Transverse colon (tissue), 4 donors: Measurements from ENCODE around the gene IMMP1L. TPM values are rescaled to one million over a fixed set of nuclear protein-coding genes. Genes with fewer than 3 reads are reported as not detected.

Source experiments
- DNase-seq: peaks from one replicate; pipeline ENCODE4 v3.0.0-alpha.2; 2019
- H3K27ac ChIP-seq, 4 donors: fragments of 200-600 bp; sonication (generic); 2 replicates each; pipeline ENCODE4 v1.5.1; 2016 to 2018; ENCODE audit warnings: inconsistent platforms in 4 of 4
- H3K27me3 ChIP-seq: fragments of 200-600 bp; sonication (generic); 2 replicates; pipeline ENCODE4 v1.5.1; 2017; ENCODE audit warnings: inconsistent platforms
- H3K36me3 ChIP-seq, 4 donors: fragments of 200-600 bp; sonication (generic); 2 replicates each; pipeline ENCODE4 v1.5.1; 2017 to 2019; ENCODE audit warnings: inconsistent platforms in 4 of 4
- H3K4me1 ChIP-seq, 4 donors: fragments of 200-600 bp; sonication (generic); 2 replicates each; pipeline ENCODE4 v1.5.1; 2017 to 2020; ENCODE audit warnings: inconsistent platforms in 4 of 4
- H3K4me3 ChIP-seq, 4 donors: fragments of 200-600 bp; sonication (generic); 1 replicate in 1 of 4; 2 replicates in 3 of 4; pipeline versions ENCODE4 v1.5.1 to v1.6.1; 2017 to 2019; ENCODE audit warnings: inconsistent platforms in 4 of 4
- H3K9me3 ChIP-seq, 2 donors: fragments of 200-600 bp; sonication (generic); 2 replicates each; pipeline ENCODE4 v1.5.1; 2017 to 2019; ENCODE audit warnings: inconsistent platforms in 2 of 2
- EP300 ChIP-seq: sonication (generic); formaldehyde crosslinking; IDR thresholded peaks from one replicate; pipeline ENCODE4 v1.6.1; 2017; ENCODE audit warnings: antibody characterized with exemption, low read depth
- POLR2A ChIP-seq: fragments of 450-650 bp; IDR thresholded peaks from one replicate; pipeline ENCODE4 v1.6.1; 2016; ENCODE audit warnings: antibody characterized with exemption, mild to moderate bottlenecking, moderate library complexity
- POLR2AphosphoS5 ChIP-seq, 3 donors: sonication (generic); formaldehyde crosslinking; IDR thresholded peaks; one replicate each; pipeline ENCODE4 v1.6.1; 2016; ENCODE audit warnings: antibody characterized with exemption in 3 of 3
- WGBS, 2 donors: methylation state at CpG; one replicate each; pipeline ENCODE4 v1.1.5; 2018; ENCODE audit warnings: low coverage in 1 of 2; 5-methylcytosine and 5-hydroxymethylcytosine counted together
- in situ Hi-C, 4 donors: fragments of 200-750 bp; cut with MboI; loops; one replicate each; pipeline versions ENCODE4 v1.15.0 to v1.15.1; 2017; ENCODE audit warnings: low sequenced_read_pairs in 3 of 4, low pct_ligation_motif_present in 1 of 4, low pct_unique_long_range_greater_than_20kb in 1 of 4
- intact Hi-C: fragments of 100-400 bp; cut with DNase I; formaldehyde crosslinking; loops from one replicate; pipeline ENCODE4 v1.15.1; 2023; ENCODE audit warnings: low total_unique reads
- total RNA-seq, 4 donors: library from RNA; depleted of rRNA; stranded (reverse); fragments of >200 nt; gene quantifications; one replicate each; pipeline ENCODE4 v1.1.0, GENCODE V29; 2016
- TF ChIP-seq, protein P1 (sequence below), 5 experiments: fragments of 200-600 bp in 3 of 5; fragments of 450-650 bp in 2 of 5; sonication (generic) in 3 of 5; IDR thresholded peaks; 1 replicate in 2 of 5; 2 replicates in 3 of 5; pipeline ENCODE4 v1.5.1; 2016 to 2017; ENCODE audit warnings: antibody characterized with exemption in 5 of 5, inconsistent platforms in 3 of 5, mild to moderate bottlenecking in 2 of 5, moderate library complexity in 1 of 5

IMMP1L gene
- total RNA-seq, 4 donors from 2014 or later = 0.80 to 46.8 (median 13.8) TPM; not detected in 1

DNA sequence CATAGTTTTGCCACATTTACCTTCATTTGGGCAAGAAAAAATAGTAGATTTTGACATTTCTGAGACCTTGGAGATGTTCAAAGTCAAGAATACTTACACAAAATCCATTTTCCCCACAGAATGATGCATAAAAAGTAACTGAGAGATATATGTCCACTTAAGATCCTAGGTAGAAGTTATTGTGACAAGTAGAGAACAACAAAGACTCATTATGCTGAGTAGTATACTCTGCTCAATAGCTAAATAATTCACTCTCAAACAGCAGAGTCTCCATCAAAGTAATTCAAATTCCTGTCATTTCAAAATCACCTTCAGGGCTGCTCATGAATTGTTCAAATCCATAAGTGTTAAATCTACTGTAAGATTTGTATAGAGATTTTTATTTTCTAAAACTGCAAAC, 35.3 kb downstream of the IMMP1L start:
- in situ Hi-C loops = no loop called here

DNA sequence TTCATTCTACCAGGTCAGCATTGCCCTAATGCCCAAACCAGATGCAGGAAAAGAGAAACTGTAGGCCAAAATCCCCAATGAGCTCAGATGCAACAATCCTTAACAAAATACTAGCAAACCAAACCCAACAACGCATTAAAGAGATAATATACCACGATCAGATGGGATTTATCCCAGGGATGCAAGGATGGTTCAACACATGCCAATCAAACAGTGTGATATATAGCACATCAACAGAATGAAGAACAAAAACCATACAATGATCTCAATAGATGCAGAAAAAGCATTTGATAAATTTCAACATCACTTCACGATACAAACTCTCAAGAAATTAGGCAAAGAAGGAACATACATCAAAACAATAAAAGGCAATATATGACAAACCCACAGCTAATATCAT, 45.0 kb downstream of the IMMP1L start:
- Histone ChIP-seq H3K27me3 (no peaks in the 10 kb centered on the region), H3K36me3 (peaks cover 0 to 5% (median 0%) of the 10 kb centered on the region in 4 donors), H3K27ac (no peak overlapping the region), H3K4me3 (no peak overlapping the region), H3K4me1 (no peaks in the 10 kb centered on the region), H3K9me3 (peaks cover 14 to 17% of the 10 kb centered on the region in 2 donors)
- 100% methylated on average over 3 of the region's 3 CpGs for WGBS, 2 donors
- TF ChIP-seq EP300 (no peak), POLR2AphosphoS5 (IDR thresholded peaks at IDR 0.05) (no peak), POLR2A (no peak)
- TF ChIP-seq, protein P1, sequence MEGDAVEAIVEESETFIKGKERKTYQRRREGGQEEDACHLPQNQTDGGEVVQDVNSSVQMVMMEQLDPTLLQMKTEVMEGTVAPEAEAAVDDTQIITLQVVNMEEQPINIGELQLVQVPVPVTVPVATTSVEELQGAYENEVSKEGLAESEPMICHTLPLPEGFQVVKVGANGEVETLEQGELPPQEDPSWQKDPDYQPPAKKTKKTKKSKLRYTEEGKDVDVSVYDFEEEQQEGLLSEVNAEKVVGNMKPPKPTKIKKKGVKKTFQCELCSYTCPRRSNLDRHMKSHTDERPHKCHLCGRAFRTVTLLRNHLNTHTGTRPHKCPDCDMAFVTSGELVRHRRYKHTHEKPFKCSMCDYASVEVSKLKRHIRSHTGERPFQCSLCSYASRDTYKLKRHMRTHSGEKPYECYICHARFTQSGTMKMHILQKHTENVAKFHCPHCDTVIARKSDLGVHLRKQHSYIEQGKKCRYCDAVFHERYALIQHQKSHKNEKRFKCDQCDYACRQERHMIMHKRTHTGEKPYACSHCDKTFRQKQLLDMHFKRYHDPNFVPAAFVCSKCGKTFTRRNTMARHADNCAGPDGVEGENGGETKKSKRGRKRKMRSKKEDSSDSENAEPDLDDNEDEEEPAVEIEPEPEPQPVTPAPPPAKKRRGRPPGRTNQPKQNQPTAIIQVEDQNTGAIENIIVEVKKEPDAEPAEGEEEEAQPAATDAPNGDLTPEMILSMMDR (IDR thresholded peaks at IDR 0.05) = no peak
- in situ Hi-C loops (no loop called here), intact Hi-C loops (no loop called here)
- no peak for DNase-seq

More for the DNA sequence above, 35.3 kb downstream of the IMMP1L start:
- no peak overlapping the region for H3K27ac ChIP-seq
- DNase-seq = no peak
- no peaks in the 10 kb centered on the region for H3K36me3 ChIP-seq
- no peak overlapping the region for H3K4me3 ChIP-seq
- no peaks in the 10 kb centered on the region for H3K9me3 ChIP-seq
- H3K4me1 ChIP-seq = no peaks in the 10 kb centered on the region
- H3K27me3 ChIP-seq = no peaks in the 10 kb centered on the region
- intact Hi-C loops = no loop called here
- TF ChIP-seq POLR2A = no peak
- no peak for TF ChIP-seq POLR2AphosphoS5 (IDR thresholded peaks at IDR 0.05)
- TF ChIP-seq, protein P1 (IDR thresholded peaks at IDR 0.05) = no peak
- TF ChIP-seq EP300 = no peak

DNA sequence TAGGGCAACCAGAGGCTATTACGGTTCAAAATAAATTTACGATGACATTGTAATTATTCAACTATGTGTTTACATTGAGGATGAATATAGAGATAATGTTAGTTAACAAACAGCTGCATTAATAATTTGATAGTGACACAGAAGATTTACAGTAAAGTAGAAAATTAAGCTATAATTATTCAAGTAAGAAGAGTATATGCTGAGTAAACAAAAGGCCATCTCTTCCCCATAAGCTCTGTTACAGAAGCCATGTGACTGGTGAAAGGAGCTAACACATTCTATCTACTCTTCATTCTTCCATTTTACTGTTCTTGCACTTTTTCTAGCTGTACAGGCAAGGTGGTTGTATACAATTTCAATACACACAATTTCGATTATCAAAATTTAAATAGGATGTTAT, 54.2 kb downstream of the IMMP1L start:
- Histone ChIP-seq H3K9me3 (no peaks in the 10 kb centered on the region), H3K27me3 (no peaks in the 10 kb centered on the region), H3K27ac (no peak overlapping the region), H3K36me3 (no peaks in the 10 kb centered on the region), H3K4me3 (no peak overlapping the region), H3K4me1 (no peaks in the 10 kb centered on the region)
- in situ Hi-C loops (no loop called here), intact Hi-C loops (no loop called here)
- DNase-seq = no peak
- TF ChIP-seq POLR2AphosphoS5 (IDR thresholded peaks at IDR 0.05) = no peak
- no peak for TF ChIP-seq POLR2A
- TF ChIP-seq, protein P1 (IDR thresholded peaks at IDR 0.05) = no peak
- TF ChIP-seq EP300 = no peak
- WGBS, 2 donors = 94 to 96% methylated on average over 2 to 3 of the region's 3 CpGs

DNA sequence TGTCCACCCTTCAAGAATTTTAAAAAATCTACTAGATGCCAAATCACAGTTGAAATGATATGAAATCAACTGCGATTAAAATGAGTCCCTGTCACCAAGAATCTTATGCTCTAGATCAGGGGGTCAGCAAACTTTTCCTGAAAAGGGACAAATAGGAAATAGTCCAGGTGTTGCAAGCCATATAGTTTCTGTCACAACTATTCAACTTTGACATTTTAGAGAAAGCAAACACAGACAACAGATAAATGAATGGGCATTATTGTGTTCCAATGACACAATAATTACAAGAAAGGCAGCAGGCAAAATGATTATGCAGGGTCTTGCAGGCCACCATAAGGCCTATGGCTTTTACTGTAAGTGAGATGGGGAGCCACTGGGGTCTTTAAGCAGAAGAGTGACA, 58.6 kb downstream of the IMMP1L start:
- in situ Hi-C loops = no loop called here
- Histone ChIP-seq H3K36me3 (no peaks in the 10 kb centered on the region), H3K4me3 (no peak overlapping the region), H3K27ac (no peak overlapping the region), H3K4me1 (no peaks in the 10 kb centered on the region), H3K27me3 (no peaks in the 10 kb centered on the region), H3K9me3 (no peaks in the 10 kb centered on the region)
- 88 to 96% methylated on average over 1 of the region's 1 CpG for WGBS, 2 donors
- TF ChIP-seq, protein P1 (IDR thresholded peaks at IDR 0.05) = no peak
- TF ChIP-seq POLR2AphosphoS5 (IDR thresholded peaks at IDR 0.05) (no peak), EP300 (no peak), POLR2A (no peak)
- intact Hi-C loops = no loop called here
- no peak for DNase-seq
